ENCODE data around the gene DTYMK.

Gene DTYMK

DNA sequence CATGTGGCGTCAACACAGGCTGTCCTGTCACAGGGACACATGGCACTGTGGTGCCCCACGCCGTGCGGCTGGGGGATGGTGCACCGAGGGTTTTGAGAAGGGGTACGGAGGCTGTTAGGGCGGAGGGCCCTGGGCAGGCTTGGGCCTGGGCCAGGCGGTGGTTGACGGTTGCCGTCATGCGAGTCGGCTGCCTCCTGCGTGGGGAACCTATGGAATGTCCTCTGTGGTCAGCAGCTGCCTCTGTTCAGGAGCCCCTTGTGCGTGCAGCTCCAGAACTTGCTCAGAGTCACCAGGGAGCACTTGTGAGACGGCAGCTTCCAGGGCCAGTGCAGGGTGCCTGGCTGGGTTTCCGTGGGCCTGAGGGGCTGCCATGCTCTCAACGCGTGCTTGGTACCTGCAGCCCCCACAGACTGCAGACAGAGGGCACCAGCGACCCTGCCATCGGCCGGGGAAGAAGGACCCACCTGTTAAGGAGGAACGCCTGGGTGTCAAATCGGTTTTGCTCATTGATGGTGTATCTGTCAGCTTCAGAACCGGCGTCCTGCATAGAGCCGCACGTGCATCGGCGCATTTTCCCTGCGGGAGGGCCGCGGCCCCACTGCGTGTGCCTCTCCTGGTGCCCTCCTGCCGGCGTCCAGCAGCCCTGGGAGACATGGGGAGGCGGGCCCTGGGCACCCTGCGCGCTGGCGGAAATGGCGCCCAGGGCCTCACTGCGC lies 37.8 kb upstream of the DTYMK start:
- Mint-ChIP-seq H3K4me3 (no peak overlapping the region), H3K4me1 (ENCODE audit: low read depth) (peaks cover 1% of the 10 kb centered on the region), H3K27me3 (no peaks in the 10 kb centered on the region), H3K36me3 (ENCODE audit: low read depth) (peaks cover 78% of the 10 kb centered on the region), H3K27ac (no peak overlapping the region), H3K9me3 (peaks cover 2% of the 10 kb centered on the region)
- DNase-seq, result no peak

DNA sequence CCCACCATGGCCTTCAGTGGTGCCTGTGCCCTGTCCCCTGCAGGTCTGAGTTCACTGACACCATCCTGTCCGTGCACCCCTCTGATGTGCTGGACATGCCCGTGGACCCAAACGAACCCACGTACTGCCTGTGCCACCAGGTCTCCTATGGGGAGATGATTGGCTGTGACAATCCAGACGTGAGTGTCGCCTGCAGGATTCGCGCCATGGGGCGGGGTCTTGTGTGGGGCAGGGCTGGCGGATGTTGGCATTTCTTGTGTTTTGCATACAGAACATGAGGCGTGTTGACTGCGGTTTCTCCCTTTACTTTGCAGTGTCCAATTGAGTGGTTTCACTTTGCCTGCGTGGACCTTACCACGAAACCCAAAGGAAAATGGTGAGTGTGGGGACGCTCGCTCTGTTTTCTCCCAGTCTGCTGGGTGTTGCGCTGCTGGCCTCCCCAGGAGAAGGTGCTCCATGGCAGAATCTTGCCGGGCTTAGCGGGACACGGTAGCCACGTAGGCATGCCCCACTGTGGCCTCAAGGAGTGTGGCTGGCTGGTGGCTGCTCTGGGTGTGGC lies 36.4 kb upstream of the DTYMK start:
- DNase-seq, result no peak
- Mint-ChIP-seq H3K4me1 (ENCODE audit: low read depth) (no peaks in the 10 kb centered on the region), H3K4me3 (no peak overlapping the region), H3K27me3 (no peaks in the 10 kb centered on the region), H3K36me3 (ENCODE audit: low read depth) (peaks cover 85% of the 10 kb centered on the region), H3K27ac (no peak overlapping the region), H3K9me3 (peaks cover 2% of the 10 kb centered on the region)

DNA sequence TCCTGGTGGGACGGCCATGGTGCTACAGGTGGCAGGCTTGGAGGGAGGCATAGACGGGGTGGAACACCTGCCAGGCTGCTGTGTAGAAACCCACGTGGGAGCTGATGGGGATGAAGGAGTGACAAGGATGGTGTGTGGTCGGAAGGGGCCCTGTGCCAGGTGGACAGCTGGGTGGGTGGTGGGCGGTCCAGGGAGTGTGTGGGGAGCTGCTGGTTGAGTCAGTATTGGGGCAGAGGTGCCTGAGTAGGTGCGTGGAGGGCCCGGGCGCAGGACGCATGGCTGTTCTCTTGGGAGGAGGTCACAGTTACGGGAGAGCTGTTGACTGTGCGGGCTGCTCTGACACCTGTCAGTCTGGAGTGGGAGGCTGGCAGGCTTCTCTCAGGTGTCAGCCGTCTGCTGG lies 35.2 kb upstream of the DTYMK start:
- no peaks in the 10 kb centered on the region for H3K27me3 Mint-ChIP-seq
- H3K4me1 Mint-ChIP-seq (ENCODE audit: low read depth), result no peaks in the 10 kb centered on the region
- H3K4me3 Mint-ChIP-seq, result no peak overlapping the region
- no peak overlapping the region for H3K27ac Mint-ChIP-seq
- peaks cover 2% of the 10 kb centered on the region for H3K9me3 Mint-ChIP-seq
- no peak for DNase-seq
- H3K36me3 Mint-ChIP-seq (ENCODE audit: low read depth), result peaks cover 84% of the 10 kb centered on the region

DNA sequence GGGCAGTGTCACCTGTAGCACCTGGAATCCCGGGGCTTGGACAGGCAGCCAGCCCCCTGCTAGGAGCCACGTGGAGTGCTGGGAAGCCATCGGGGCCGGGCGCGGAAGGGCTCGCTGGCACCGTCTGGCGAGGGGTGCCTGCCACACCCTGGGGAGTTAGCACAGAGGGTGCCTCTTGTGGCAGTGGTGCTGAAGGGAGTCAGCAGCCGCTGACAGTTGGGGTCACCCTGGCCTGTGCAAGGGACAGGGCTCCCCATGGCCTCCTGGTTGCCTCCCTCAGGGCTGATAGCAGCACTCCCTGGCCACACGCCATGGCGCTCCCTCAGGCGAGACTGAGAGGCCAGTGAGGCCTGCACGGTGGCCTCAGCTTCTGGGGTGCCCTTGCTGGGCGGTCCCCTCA lies 33.9 kb upstream of the DTYMK start:
- no peaks in the 10 kb centered on the region for H3K4me1 Mint-ChIP-seq (ENCODE audit: low read depth)
- peaks cover 2% of the 10 kb centered on the region for H3K9me3 Mint-ChIP-seq
- H3K36me3 Mint-ChIP-seq (ENCODE audit: low read depth), result peaks cover 90% of the 10 kb centered on the region
- H3K27me3 Mint-ChIP-seq, result no peaks in the 10 kb centered on the region
- no peak overlapping the region for H3K4me3 Mint-ChIP-seq
- H3K27ac Mint-ChIP-seq, result no peak overlapping the region
- no peak for DNase-seq

DNA sequence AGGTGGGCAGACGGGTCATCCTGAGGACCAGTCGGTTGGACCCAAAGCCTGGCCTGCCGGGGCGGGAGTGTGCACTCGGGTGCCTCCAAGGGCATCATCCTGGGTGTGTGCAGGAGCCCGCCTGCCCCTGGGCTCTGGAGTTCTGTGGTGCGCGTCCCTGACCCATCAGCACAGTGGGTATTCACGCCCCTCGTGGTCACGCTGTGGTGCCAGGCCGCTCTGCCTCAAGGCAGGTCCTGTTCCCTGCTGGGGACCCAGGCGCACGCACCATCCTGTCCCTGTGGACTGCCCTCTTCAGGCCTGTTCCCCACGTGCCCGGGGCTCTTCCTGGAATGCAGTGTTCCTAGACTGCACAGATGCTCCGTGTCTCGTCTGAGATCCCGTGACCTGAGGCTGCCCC lies 33.5 kb upstream of the DTYMK start:
- Mint-ChIP-seq H3K27ac (no peak overlapping the region), H3K4me1 (ENCODE audit: low read depth) (no peaks in the 10 kb centered on the region), H3K4me3 (no peak overlapping the region), H3K9me3 (peaks cover 2% of the 10 kb centered on the region), H3K27me3 (no peaks in the 10 kb centered on the region), H3K36me3 (ENCODE audit: low read depth) (peaks cover 88% of the 10 kb centered on the region)
- no peak for DNase-seq

DNA sequence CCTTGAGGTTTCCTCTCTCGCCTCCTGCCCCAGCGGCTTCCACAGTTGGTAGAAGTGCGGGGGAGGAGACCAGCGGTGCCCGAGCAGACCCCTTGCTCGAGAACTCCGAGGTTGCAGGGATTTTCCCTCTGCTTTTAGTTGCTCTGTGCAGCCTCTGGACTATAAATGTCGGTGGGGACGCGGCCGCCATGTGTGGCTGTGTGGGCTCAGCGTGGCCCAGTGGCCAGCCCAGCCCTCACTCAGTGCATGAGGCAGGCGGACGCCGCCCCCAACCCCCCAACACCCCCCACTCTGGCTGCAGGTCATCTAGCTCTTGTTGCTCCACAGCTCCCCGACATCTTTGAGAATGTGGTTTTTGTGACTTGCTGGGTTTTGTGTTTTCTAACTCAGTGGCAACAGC lies 32.5 kb upstream of the DTYMK start:
- no peak for DNase-seq
- Mint-ChIP-seq H3K9me3 (peaks cover 2% of the 10 kb centered on the region), H3K4me3 (no peak overlapping the region), H3K27me3 (no peaks in the 10 kb centered on the region), H3K4me1 (ENCODE audit: low read depth) (no peaks in the 10 kb centered on the region), H3K27ac (no peak overlapping the region), H3K36me3 (ENCODE audit: low read depth) (peaks cover 86% of the 10 kb centered on the region)

DNA sequence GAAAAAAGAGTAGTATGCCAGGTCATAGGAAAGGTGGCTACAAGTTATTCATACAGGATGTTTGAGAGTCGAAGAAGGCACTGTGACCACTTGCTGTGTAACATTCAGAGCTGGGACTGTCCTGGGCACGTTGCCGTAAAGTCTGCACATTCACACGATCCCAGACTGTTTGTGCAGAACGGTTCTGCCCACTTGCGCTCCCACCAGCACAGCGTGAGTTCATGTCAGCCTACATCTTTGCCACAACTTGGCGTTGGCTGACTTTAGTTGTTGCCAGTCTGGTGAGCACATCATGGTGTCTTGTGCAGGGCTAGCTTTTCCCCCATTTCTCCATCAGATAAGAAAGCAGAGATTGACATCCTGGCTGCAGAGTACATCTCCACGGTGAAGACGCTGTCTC lies 22.3 kb upstream of the DTYMK start:
- H3K9me3 Mint-ChIP-seq, result peaks cover 3% of the 10 kb centered on the region
- no peak overlapping the region for H3K4me3 Mint-ChIP-seq
- H3K27me3 Mint-ChIP-seq, result no peaks in the 10 kb centered on the region
- H3K36me3 Mint-ChIP-seq (ENCODE audit: low read depth), result peaks cover 89% of the 10 kb centered on the region
- no peak for DNase-seq
- peaks cover 8% of the 10 kb centered on the region for H3K4me1 Mint-ChIP-seq (ENCODE audit: low read depth)
- no peak overlapping the region for H3K27ac Mint-ChIP-seq

DNA sequence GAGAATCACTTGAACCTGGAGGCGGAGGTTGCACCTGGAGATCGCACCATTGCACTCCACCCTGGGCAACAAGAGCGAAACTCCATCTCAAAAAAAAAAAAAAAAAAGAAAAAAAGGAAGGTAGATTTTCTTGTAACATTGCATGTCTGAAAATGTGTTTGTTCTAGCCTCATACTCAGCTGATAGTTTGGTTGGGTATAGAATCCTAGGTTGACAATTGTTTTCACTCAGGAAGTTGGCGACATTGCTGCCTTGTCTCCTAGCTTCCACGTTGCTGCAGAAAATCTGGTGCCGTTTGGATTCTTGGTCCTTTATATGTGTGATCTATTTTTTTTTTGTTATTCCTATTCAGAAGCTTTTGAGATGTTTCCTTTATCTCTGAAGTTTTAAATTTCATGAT lies 19.9 kb upstream of the DTYMK start:
- Mint-ChIP-seq H3K9me3 (peaks cover 3% of the 10 kb centered on the region), H3K4me1 (ENCODE audit: low read depth) (peaks cover 19% of the 10 kb centered on the region), H3K27me3 (no peaks in the 10 kb centered on the region), H3K36me3 (ENCODE audit: low read depth) (peaks cover 80% of the 10 kb centered on the region), H3K4me3 (no peak overlapping the region), H3K27ac (no peak overlapping the region)
- no peak for DNase-seq

DNA sequence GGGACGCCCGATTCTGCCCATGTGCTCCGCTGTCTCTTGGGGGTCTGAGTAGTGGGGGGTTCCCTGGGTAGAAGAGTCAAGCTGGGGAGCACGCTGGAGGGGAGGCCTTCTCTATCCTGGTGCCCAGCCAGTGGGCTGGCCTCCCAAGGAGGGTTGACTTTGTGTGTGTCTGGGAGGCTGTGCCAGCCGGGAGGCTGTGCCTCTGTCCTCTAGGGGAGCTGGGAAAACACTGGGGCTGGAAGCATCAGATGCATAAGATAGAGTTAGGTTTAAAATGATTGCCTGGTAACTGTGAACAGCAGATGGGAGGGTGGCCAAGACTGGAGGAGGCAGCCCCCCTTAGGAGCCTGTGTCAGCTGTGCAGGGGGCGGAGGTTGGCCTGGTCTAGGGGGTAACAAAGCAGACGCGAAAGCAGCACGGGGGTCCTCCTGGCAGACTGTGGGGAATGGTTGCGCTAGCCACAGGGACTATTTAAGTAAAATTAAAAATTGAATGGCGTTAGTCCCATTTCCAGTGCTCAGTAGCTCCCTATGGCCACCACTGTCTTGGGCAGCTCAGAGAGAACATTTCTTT lies 16.5 kb upstream of the DTYMK start:
- peaks cover 3% of the 10 kb centered on the region for H3K9me3 Mint-ChIP-seq
- no peak for DNase-seq
- H3K36me3 Mint-ChIP-seq (ENCODE audit: low read depth), result peaks cover 60% of the 10 kb centered on the region
- H3K27ac Mint-ChIP-seq, result peak overlapping the region; percentile 91
- peaks cover 34% of the 10 kb centered on the region for H3K4me1 Mint-ChIP-seq (ENCODE audit: low read depth)
- no peaks in the 10 kb centered on the region for H3K27me3 Mint-ChIP-seq
- peak overlapping the region; percentile 89 for H3K4me3 Mint-ChIP-seq

DNA sequence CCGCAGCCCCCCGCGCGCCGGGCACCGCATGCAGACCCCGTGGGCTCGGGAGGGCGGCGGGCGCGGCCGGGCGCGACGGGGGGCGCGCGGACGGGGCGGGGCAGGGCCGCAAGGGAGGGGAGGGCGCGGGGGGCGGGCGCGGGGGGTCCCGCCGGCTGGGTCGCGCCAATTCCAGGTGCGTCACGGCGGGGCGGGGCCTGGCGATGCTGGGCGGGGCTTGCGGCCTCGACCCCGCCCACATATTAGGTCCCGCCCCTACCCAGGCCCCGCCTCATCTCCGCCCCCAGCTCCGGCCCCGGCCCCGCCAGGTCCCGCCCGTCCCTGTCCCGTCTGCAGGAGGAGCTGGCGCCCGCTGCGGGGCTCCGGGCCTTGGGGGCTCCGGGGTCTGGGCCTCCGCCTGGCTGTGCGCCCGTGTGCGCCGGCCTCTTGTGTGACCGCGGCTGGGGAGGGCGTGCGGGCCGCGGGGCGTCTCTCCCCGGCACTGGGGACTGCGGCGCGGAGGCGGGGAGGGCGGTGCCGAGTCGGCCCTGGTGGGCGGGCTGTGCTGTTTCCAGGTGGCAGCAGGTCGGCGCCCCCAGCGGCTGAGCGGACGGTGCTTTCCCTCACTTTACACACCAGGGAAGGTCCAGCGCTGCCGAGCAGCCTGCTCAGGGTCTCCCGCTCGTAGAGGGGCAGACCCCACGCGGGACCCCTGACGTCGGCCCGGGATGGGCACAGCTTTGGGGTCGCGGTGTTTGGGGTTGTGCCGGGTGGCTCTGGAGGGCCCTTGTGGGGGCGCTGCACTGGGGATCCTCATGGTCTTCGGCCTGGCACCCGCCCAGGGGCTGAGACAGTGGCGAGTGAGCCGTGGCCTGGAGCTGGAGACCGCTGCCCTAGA lies 15.8 kb upstream of the DTYMK start:
- Mint-ChIP-seq H3K27ac (peak overlapping the region; percentile 91), H3K4me1 (ENCODE audit: low read depth) (peaks cover 34% of the 10 kb centered on the region), H3K36me3 (ENCODE audit: low read depth) (peaks cover 52% of the 10 kb centered on the region), H3K4me3 (peak overlapping the region; percentile 89), H3K27me3 (no peaks in the 10 kb centered on the region), H3K9me3 (peaks cover 3% of the 10 kb centered on the region)
- peak; percentile 95 for DNase-seq

DNA sequence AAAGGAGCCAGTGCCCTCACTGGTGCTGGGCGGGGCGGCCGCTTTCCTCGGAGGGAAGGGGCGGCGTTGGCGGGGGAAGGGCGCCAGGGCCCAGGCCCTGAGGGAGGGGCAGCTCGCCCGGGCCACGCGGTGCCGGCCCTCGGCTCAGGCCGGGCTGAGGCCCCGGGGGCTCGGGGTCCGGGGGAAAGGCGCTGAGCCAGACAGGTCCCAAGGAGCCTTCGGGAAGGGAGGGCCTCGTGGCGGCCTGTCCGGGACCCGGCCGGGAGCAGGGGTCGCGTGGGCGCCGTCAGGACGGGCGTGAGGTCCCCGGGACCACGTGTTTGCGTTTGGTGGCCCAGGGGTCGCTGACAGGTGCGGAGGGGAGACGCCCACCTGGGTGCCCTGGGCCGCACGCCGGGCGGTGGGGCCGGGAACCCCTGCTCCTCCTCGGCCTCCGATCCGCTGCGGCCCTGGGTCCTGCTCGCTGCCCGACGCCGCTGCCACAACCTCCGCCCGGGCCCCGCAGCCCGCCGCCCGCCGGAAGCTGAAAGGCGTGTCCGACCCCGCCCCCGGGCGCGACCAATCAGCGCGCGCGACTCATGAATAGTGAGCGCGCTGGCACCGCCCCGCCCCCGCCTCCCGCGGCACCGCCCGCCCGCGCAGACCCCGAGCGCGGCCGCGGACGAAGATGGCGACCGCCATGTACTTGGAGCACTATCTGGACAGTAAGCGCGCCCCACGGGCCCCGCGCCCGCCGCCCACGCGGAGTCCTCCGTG lies 15.0 kb upstream of the DTYMK start, which contains the start of gene ING5:
TSS of gene ING5 (plus strand) at position 641 of the 756 bp plus-strand sequence. CDS start at position 668, 27 bp downstream.
- H3K9me3 Mint-ChIP-seq, result peaks cover under 1% of the 10 kb centered on the region
- H3K4me3 Mint-ChIP-seq, result peak within 1 kb of the TSS; percentile 89
- H3K27ac Mint-ChIP-seq, result peak within 1 kb of the TSS; percentile 94
- peaks cover 45% of the 10 kb centered on the region for H3K36me3 Mint-ChIP-seq (ENCODE audit: low read depth)
- H3K27me3 Mint-ChIP-seq, result no peaks in the 10 kb centered on the region
- peak; percentile 98 for DNase-seq
- H3K4me1 Mint-ChIP-seq (ENCODE audit: low read depth), result peaks cover 34% of the 10 kb centered on the region

DNA sequence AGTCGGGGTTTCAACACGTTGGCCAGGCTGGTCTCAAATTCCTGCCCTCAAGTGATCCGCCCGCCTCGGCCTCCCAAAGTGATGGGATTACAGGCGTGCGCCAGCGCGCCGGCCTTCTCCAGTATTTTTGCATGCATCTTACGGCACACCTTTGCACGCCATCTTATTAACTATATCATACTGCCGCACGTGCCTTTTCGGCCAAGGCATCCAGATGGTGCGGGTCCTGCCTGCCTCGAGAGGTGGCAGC lies 14.5 kb upstream of the DTYMK start:
- Mint-ChIP-seq H3K27me3 (no peaks in the 10 kb centered on the region), H3K4me3 (peak overlapping the region; percentile 89), H3K27ac (peak overlapping the region; percentile 94), H3K36me3 (ENCODE audit: low read depth) (peaks cover 45% of the 10 kb centered on the region), H3K9me3 (no peaks in the 10 kb centered on the region), H3K4me1 (ENCODE audit: low read depth) (peaks cover 34% of the 10 kb centered on the region)
- DNase-seq, result no peak

DNA sequence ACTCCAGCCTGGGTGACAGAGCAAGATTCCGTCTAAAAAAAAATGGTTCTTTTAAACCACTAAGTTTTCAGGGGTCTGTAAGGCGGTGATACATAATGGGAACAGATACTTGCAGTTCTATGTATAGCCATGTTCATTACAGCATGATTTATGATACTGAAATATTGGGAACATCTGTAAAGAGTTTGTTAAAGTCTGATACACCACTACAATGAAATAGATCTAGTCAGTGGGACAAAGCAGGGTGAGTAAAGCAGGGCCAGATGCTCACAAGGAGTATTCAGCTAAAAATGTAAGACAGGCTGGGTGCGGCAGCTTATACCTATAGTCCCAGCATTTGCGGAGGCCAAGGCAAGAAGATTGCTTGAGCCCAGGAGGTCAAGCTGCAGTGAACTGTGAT lies 9.0 kb upstream of the DTYMK start:
- Mint-ChIP-seq H3K27ac (peak overlapping the region; percentile 2), H3K9me3 (no peaks in the 10 kb centered on the region), H3K4me3 (no peak overlapping the region), H3K36me3 (ENCODE audit: low read depth) (peaks cover 62% of the 10 kb centered on the region), H3K27me3 (no peaks in the 10 kb centered on the region), H3K4me1 (ENCODE audit: low read depth) (peaks cover 18% of the 10 kb centered on the region)
- no peak for DNase-seq

DNA sequence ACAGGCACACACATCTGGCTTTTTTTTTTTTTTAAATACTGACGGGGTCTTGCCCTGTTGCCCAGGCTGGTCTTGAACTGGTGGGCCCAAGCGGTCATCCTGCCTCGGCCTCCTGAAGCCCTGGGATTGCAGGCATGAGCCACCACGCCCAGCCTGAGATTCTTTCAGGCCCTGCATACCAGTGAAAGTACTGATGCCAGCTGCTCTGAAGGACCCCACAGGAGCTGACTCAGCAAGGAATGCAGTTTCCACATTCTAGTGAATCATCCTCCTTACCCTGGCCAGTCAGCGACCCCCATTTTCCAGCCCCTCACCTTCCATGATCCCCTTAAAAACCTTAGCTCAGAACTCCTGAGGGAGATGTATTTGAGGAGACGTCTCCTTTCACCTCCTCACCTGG lies 5.8 kb upstream of the DTYMK start:
- Mint-ChIP-seq H3K27me3 (no peaks in the 10 kb centered on the region), H3K36me3 (ENCODE audit: low read depth) (peaks cover 83% of the 10 kb centered on the region), H3K4me3 (no peak overlapping the region), H3K27ac (no peak overlapping the region), H3K4me1 (ENCODE audit: low read depth) (peaks cover 26% of the 10 kb centered on the region), H3K9me3 (no peaks in the 10 kb centered on the region)
- no peak for DNase-seq
